ENCODE results near the gene PPM1L. TPM values are rescaled to one million over a fixed set of nuclear protein-coding genes. Genes with fewer than 3 reads are reported as not detected.

The PPM1L gene
- total and polyA plus RNA-seq, 7 donors: 6.2 to 76.1 (median 66.0) TPM

DNA sequence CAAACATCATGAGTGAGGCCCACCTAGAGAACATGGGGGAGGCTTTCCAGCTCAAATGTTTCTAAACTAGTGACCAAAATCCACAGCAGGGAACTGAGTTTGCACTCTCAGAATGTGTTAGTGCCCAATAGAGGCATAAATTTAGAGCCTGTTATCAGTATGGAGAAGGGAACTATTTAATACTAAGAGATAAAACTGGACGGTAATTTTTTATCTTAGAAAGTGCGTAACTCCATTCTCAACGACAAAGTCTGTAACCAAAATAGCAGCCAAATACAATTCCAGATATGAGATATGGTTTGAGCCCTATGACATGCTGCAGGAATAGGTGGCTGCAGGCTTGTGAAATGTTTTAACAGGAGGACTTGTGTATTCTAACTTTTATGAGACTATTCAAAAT, 345.6 kb downstream of the PPM1L start:
- Histone ChIP-seq H3K36me3 (ENCODE audit: insufficient read depth in 1 of 2, low read depth in 1 of 2) (no peaks in the 10 kb centered on the region), H3K9me3 (no peaks in the 10 kb centered on the region), H3K4me3 (no peak overlapping the region), H3K27me3 (ENCODE audit: insufficient read depth in 3 of 3, low read length in 2 of 3) (peaks cover 0 to 20% (median 0%) of the 10 kb centered on the region in 3 donors), H3K4me1 (no peaks in the 10 kb centered on the region), H3K27ac (no peak overlapping the region)
- ATAC-seq (no peak), DNase-seq (no peak)
- TF ChIP-seq, protein P1, sequence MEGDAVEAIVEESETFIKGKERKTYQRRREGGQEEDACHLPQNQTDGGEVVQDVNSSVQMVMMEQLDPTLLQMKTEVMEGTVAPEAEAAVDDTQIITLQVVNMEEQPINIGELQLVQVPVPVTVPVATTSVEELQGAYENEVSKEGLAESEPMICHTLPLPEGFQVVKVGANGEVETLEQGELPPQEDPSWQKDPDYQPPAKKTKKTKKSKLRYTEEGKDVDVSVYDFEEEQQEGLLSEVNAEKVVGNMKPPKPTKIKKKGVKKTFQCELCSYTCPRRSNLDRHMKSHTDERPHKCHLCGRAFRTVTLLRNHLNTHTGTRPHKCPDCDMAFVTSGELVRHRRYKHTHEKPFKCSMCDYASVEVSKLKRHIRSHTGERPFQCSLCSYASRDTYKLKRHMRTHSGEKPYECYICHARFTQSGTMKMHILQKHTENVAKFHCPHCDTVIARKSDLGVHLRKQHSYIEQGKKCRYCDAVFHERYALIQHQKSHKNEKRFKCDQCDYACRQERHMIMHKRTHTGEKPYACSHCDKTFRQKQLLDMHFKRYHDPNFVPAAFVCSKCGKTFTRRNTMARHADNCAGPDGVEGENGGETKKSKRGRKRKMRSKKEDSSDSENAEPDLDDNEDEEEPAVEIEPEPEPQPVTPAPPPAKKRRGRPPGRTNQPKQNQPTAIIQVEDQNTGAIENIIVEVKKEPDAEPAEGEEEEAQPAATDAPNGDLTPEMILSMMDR (IDR thresholded peaks at IDR 0.05): no peak
- WGBS, 3 donors: 83 to 93% (median 89%) methylated on average over 3 of the region's 3 CpGs
- intact Hi-C loops (cut with DNase I): no loop called here

DNA sequence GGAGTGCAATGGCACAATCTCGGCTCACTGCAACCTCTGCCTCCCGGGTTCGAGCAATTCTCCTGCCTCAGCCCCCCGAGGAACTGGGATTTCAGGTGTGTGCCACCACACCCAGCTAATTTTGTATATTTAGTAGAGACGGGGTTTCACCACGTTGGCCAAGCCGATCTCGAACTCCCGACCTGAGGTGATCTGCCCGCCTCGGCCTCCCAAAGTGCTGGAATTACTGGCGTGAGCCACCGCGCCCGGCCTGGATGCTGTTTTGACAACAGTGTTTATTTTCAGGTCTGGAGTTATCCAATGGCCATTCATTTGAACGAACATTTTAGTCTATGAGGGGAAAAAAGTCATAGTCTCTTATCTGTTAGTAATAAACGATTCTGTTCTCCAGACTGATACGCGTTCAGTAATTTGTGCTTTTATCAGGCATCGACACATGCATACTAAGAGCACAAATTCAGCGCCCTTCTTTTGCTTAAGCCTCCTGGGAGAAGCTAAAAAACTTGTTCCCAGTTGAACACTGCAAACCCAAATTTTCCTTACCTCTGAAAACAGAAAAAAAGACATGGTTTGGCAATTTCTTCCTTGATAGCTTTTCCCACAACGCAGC, 347.9 kb downstream of the PPM1L start:
- no peak overlapping the region for H3K27ac ChIP-seq
- intact Hi-C loops (cut with DNase I): no loop called here
- H3K36me3 ChIP-seq (ENCODE audit: insufficient read depth in 1 of 2, low read depth in 1 of 2): no peaks in the 10 kb centered on the region
- WGBS, 3 donors: 91% methylated on average over 22 of the region's 22 CpGs
- H3K27me3 ChIP-seq (ENCODE audit: insufficient read depth in 3 of 3, low read length in 2 of 3): peaks cover 0 to 20% (median 0%) of the 10 kb centered on the region in 3 donors
- no peak for ATAC-seq
- no peak for DNase-seq
- no peaks in the 10 kb centered on the region for H3K4me1 ChIP-seq
- H3K4me3 ChIP-seq: peak overlapping the region; percentile 80
- H3K9me3 ChIP-seq: no peaks in the 10 kb centered on the region
- TF ChIP-seq, protein P1 (IDR thresholded peaks at IDR 0.05): no peak

DNA sequence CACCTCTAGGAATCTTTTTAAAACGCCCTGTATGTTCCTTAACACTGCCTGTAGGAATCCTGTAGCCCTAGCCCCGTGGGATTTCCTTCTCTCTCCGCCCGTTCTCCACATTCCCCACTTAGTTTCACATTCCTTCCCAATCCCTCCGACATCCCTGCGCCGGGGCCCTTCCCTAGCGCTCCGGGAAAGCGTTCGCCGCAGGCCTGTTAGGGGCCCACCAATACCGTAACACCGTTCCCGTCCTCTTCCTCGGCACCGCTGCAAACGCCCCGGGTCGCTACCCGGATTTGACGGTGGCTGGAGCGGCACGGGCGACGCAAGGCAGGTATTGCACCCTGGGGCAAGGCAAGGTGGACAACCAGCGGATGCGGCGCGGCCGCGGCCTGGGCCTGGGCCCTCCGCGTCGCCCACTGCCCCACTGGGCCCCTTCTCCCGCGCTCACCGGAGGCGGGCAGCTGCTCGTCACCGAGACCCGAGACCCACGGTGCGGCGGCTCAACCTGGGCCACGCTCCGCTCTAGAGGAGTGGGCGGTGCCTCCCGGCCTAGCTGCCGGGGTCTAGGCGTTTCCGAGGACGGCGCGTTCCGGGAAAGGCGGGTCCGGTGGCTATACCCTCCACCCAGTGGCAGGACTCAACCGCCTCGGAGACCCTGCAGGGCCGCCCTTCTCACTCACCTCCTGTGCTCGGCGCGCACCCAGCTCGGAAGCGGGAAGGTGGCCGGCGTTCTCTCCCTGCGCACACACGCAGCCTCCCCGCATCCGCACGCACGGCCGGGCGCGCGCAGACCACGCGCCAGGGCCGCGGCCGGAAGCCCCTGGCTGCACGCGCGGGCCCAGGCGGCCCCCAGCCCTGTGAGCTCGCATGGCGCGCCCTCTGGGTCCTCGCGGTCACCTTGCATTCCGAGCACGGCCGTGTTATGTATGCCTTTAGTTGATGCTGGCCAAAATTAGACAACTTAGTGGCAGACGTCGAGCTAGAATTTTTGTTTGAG, 348.8 kb downstream of the PPM1L start, which contains the start of gene B3GALNT1:
Gene B3GALNT1, minus strand, starts transcription at position 789 of the 991 bp plus-strand sequence. CDS start 18,595 bp downstream, outside the sequence.
- Histone ChIP-seq H3K4me1 (no peaks in the 10 kb centered on the region), H3K27me3 (ENCODE audit: insufficient read depth in 3 of 3, low read length in 2 of 3) (peaks cover 0 to 20% (median 0%) of the 10 kb centered on the region in 3 donors), H3K9me3 (no peaks in the 10 kb centered on the region), H3K27ac (no peak within 1 kb of the TSS), H3K4me3 (peak within 1 kb of the TSS; percentile 80), H3K36me3 (ENCODE audit: insufficient read depth in 1 of 2, low read depth in 1 of 2) (no peaks in the 10 kb centered on the region)
- TF ChIP-seq, protein P1 (IDR thresholded peaks at IDR 0.05): no peak
- WGBS, 3 donors: 1 to 2% (median 2%) methylated on average over 53 to 97 of the region's 97 CpGs
- peak; percentile 49 to 65 for DNase-seq
- peak; percentile 23 to 76 (median 65) for ATAC-seq
- intact Hi-C loops (cut with DNase I): no loop called here

DNA sequence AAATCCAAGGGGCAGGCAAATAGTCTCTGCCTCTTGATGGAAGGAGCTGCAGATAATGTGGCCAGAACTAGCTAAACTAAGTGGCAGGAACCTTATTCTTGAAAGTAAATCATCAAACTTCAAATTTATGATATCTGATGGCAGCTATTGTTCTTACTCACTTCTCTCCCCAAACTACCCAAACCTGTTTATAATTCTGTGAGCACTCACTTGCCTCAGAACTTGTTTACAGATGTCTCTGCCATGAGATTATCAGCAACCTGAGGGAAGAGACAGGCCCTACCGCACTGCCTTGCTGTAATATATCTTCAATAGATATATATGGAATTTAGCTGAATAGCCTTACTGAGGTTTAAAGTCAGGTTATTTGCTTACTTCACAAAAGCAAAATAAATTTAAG, 351.3 kb downstream of the PPM1L start:
- H3K27me3 ChIP-seq (ENCODE audit: insufficient read depth in 3 of 3, low read length in 2 of 3): peaks cover 0 to 20% (median 0%) of the 10 kb centered on the region in 3 donors
- no peak for ATAC-seq
- no peaks in the 10 kb centered on the region for H3K4me1 ChIP-seq
- intact Hi-C loops (cut with DNase I): no loop called here
- no peaks in the 10 kb centered on the region for H3K9me3 ChIP-seq
- WGBS, 3 donors: 100% methylated on average over 1 of the region's 1 CpG
- no peak for DNase-seq
- TF ChIP-seq, protein P1 (IDR thresholded peaks at IDR 0.05): no peak
- no peak overlapping the region for H3K27ac ChIP-seq
- H3K4me3 ChIP-seq: no peak overlapping the region
- H3K36me3 ChIP-seq (ENCODE audit: insufficient read depth in 1 of 2, low read depth in 1 of 2): no peaks in the 10 kb centered on the region

Measured in psoas muscle (tissue), 8 donors.